Neural cell (in vitro differentiated cells): ENCODE measurements around the gene TPSG1. TPM values are rescaled to one million over a fixed set of nuclear protein-coding genes. Genes with fewer than 3 reads are reported as not detected.

Experiments
- H2AFZ ChIP-seq: fragments of 200-600, 300-800 bp; sonication (generic), shearing (Covaris generic); 2 replicates; pipeline ENCODE4 v1.6.0; 2014; ENCODE audit warnings: low read depth, mild to moderate bottlenecking, antibody characterized with exemption, low read length, moderate library complexity
- H3F3A ChIP-seq: fragments of 200-600 bp; shearing (Covaris generic); 2 replicates; pipeline ENCODE4 v1.6.1; 2016; ENCODE audit warnings: mild to moderate bottlenecking, moderate library complexity, mixed read lengths, antibody characterized with exemption, low read length; ENCODE audit not compliant: insufficient read depth, poor library complexity, severe bottlenecking
- H3K27ac ChIP-seq: fragments of 200-600, 300-800 bp; sonication (generic), shearing (Covaris generic); 2 replicates; pipeline ENCODE4 v1.5.1; 2014; ENCODE audit warnings: mild to moderate bottlenecking, low read length, moderate library complexity
- H3K27me3 ChIP-seq: fragments of 300-800, 200-600 bp; sonication (generic), shearing (Covaris generic); 2 replicates; pipeline ENCODE4 v1.6.0; 2014; ENCODE audit warnings: mild to moderate bottlenecking, low read depth, low read length, moderate library complexity; ENCODE audit not compliant: insufficient read depth
- H3K36me3 ChIP-seq: fragments of 300-800, 200-600 bp; sonication (generic), shearing (Covaris generic); 2 replicates; pipeline ENCODE4 v1.5.1; 2014; ENCODE audit warnings: mild to moderate bottlenecking, antibody characterized with exemption, low read length, moderate library complexity; ENCODE audit not compliant: insufficient read depth
- H3K4me2 ChIP-seq: fragments of 300-800, 200-600 bp; sonication (generic), shearing (Covaris generic); 2 replicates; pipeline ENCODE4 v1.6.0; 2014; ENCODE audit warnings: mild to moderate bottlenecking, low read length
- H3K4me3 ChIP-seq: fragments of 300-800, 200-600 bp; sonication (generic), shearing (Covaris generic); 2 replicates; pipeline ENCODE4 v1.5.1; 2014; ENCODE audit warnings: mild to moderate bottlenecking, low read length, moderate library complexity
- H3K79me2 ChIP-seq: fragments of 200-600 bp; shearing (Covaris generic); replicated peaks from 2 replicates; pipeline ENCODE4 v1.6.0; 2014; ENCODE audit warnings: mild to moderate bottlenecking, low read length, moderate library complexity; ENCODE audit not compliant: insufficient read depth
- H3K9ac ChIP-seq: fragments of 300-800, 200-600 bp; sonication (generic), shearing (Covaris generic); 2 replicates; pipeline ENCODE4 v1.6.1; 2016; ENCODE audit warnings: mild to moderate bottlenecking, low read length, mixed read lengths
- H3K9me2 ChIP-seq: fragments of 200-600 bp; shearing (Covaris generic); 2 replicates; pipeline ENCODE4 v1.6.1; 2016; ENCODE audit warnings: mild to moderate bottlenecking, low read length, mixed read lengths; ENCODE audit not compliant: insufficient read depth
- H3K9me3 ChIP-seq: fragments of 200-600, 300-800 bp; sonication (generic), shearing (Covaris generic); 2 replicates; pipeline ENCODE4 v1.6.1; 2016; ENCODE audit warnings: mild to moderate bottlenecking, mixed run types, low read length, moderate library complexity, mixed read lengths
- H4K20me1 ChIP-seq: fragments of 200-600 bp; shearing (Covaris generic); 2 replicates; pipeline ENCODE4 v1.6.1; 2016; ENCODE audit warnings: mild to moderate bottlenecking, mixed run types; ENCODE audit not compliant: insufficient read depth
- CTCF ChIP-seq: fragments of 450-650 bp; IDR thresholded peaks from 2 replicates; pipeline ENCODE4 v1.5.1; 2014; ENCODE audit warnings: antibody characterized with exemption, mild to moderate bottlenecking, moderate library complexity; ENCODE audit not compliant: poor library complexity, severe bottlenecking
- EP300 ChIP-seq: fragments of 450-650 bp; conservative IDR thresholded peaks from 2 replicates; pipeline ENCODE4 v1.6.1; 2014; ENCODE audit warnings: antibody characterized with exemption, mild to moderate bottlenecking, moderate library complexity; ENCODE audit not compliant: poor library complexity, severe bottlenecking
- EZH2 ChIP-seq: fragments of 200-600, 300-800 bp; shearing (Covaris generic), sonication (generic); IDR thresholded peaks from 2 replicates; pipeline ENCODE4 v1.6.1; 2014; ENCODE audit warnings: antibody characterized with exemption, low read length, borderline replicate concordance, mild to moderate bottlenecking; ENCODE audit not compliant: insufficient read depth, poor library complexity, severe bottlenecking
- MXI1 ChIP-seq: fragments of 450-650 bp; conservative IDR thresholded peaks from 2 replicates; pipeline ENCODE4 v1.6.1; 2014; ENCODE audit warnings: antibody characterized with exemption, mild to moderate bottlenecking; ENCODE audit not compliant: poor library complexity, severe bottlenecking
- POLR2AphosphoS5 ChIP-seq: IDR thresholded peaks from 2 replicates; pipeline ENCODE4 v1.6.1; 2012
- RAD21 ChIP-seq: fragments of 450-650 bp; conservative IDR thresholded peaks from 2 replicates; pipeline ENCODE4 v1.6.1; 2014; ENCODE audit warnings: antibody characterized with exemption, mild to moderate bottlenecking, moderate library complexity
- SMC3 ChIP-seq: fragments of 450-650 bp; conservative IDR thresholded peaks from 2 replicates; pipeline ENCODE4 v1.6.1; 2014; ENCODE audit warnings: antibody characterized with exemption, mild to moderate bottlenecking, moderate library complexity; ENCODE audit not compliant: poor library complexity
- TAF1 ChIP-seq: IDR thresholded peaks from 2 replicates; pipeline ENCODE4 v1.6.1; 2012; ENCODE audit warnings: low read depth
- polyA plus RNA-seq: library from polyadenylated mRNA; depleted of rRNA; stranded (reverse); fragments of >200 nt; gene quantifications from 2 replicates; pipeline ENCODE4 v1.2.3, GENCODE V29; 2014
- TF ChIP-seq, protein P1 (sequence below): IDR thresholded peaks from 2 replicates; pipeline ENCODE4 v1.6.1; 2012; ENCODE audit warnings: borderline replicate concordance

Gene TPSG1
- polyA plus RNA-seq, 1 donor from 2014 or later = not detected

DNA sequence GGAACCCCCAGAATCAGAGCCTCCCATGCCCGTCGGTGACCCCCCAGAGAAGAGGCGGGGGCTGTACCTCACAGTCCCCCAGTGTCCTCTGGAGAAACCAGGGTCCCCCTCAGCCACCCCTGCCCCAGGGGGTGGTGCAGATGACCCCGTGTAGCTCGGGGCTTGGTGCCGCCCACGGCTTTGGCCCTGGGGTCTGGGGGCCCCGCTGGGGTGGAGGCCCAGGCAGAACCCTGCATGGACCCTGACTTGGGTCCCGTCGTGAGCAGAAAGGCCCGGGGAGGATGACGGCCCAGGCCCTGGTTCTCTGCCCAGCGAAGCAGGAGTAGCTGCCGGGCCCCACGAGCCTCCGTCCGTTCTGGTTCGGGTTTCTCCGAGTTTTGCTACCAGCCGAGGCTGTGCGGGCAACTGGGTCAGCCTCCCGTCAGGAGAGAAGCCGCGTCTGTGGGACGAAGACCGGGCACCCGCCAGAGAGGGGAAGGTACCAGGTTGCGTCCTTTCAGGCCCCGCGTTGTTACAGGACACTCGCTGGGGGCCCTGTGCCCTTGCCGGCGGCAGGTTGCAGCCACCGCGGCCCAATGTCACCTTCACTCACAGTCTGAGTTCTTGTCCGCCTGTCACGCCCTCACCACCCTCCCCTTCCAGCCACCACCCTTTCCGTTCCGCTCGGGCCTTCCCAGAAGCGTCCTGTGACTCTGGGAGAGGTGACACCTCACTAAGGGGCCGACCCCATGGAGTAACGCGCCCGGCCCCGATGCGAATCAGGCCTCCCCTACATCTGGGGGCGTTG lies 4.0 kb downstream of the TPSG1 start:
- no peaks in the 10 kb centered on the region for H3K27me3 ChIP-seq
- TF ChIP-seq RAD21 = no peak
- TF ChIP-seq CTCF = no peak
- TF ChIP-seq EZH2 = no peak
- no peak for TF ChIP-seq TAF1
- TF ChIP-seq POLR2AphosphoS5 = no peak
- TF ChIP-seq, protein P1, sequence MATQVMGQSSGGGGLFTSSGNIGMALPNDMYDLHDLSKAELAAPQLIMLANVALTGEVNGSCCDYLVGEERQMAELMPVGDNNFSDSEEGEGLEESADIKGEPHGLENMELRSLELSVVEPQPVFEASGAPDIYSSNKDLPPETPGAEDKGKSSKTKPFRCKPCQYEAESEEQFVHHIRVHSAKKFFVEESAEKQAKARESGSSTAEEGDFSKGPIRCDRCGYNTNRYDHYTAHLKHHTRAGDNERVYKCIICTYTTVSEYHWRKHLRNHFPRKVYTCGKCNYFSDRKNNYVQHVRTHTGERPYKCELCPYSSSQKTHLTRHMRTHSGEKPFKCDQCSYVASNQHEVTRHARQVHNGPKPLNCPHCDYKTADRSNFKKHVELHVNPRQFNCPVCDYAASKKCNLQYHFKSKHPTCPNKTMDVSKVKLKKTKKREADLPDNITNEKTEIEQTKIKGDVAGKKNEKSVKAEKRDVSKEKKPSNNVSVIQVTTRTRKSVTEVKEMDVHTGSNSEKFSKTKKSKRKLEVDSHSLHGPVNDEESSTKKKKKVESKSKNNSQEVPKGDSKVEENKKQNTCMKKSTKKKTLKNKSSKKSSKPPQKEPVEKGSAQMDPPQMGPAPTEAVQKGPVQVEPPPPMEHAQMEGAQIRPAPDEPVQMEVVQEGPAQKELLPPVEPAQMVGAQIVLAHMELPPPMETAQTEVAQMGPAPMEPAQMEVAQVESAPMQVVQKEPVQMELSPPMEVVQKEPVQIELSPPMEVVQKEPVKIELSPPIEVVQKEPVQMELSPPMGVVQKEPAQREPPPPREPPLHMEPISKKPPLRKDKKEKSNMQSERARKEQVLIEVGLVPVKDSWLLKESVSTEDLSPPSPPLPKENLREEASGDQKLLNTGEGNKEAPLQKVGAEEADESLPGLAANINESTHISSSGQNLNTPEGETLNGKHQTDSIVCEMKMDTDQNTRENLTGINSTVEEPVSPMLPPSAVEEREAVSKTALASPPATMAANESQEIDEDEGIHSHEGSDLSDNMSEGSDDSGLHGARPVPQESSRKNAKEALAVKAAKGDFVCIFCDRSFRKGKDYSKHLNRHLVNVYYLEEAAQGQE = no peak
- TF ChIP-seq SMC3 = no peak
- TF ChIP-seq MXI1 = no peak
- no peak for TF ChIP-seq EP300
- no peaks in the 10 kb centered on the region for H3K36me3 ChIP-seq

DNA sequence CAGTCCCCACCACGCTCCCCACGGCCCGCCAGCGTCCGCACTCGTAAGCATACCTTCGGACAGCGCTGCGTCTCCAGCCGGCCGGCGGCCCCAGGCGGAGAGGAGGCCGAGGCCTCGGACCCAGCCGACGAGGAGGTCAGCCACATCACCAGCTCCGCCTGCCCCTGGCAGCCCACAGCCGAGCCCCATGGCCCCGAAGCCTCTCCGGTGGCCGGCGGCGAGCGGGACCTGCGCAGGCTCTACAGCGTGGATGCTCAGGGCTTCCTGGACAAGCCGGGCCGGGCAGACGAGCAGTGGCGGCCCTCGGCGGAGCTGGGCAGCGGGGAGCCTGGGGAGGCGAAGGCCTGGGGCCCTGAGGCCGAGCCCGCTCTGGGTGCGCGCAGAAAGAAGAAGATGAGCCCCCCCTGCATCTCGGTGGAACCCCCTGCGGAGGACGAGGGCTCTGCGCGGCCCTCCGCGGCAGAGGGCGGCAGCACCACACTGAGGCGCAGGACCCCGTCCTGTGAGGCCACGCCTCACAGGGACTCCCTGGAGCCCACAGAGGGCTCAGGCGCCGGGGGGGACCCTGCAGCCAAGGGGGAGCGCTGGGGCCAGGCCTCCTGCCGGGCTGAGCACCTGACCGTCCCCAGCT lies 4.9 kb downstream of the TPSG1 start:
- Histone ChIP-seq H3K27me3 (no peaks in the 10 kb centered on the region), H4K20me1 (no peaks in the 10 kb centered on the region), H3K9me2 (no peaks in the 10 kb centered on the region), H3K27ac (no peak overlapping the region), H2AFZ (no peak overlapping the region), H3K9me3 (no peaks in the 10 kb centered on the region), H3K36me3 (no peaks in the 10 kb centered on the region), H3K4me2 (no peak overlapping the region), H3K4me3 (no peak overlapping the region), H3K9ac (no peak overlapping the region), H3K79me2 (no peaks in the 10 kb centered on the region), H3F3A (no peaks in the 10 kb centered on the region)
- TF ChIP-seq, protein P1 = no peak
- TF ChIP-seq MXI1 (no peak), EZH2 (no peak), TAF1 (no peak), RAD21 (no peak)

More for the DNA sequence above, 4.0 kb downstream of the TPSG1 start:
- Histone ChIP-seq H3F3A (no peaks in the 10 kb centered on the region), H3K9ac (no peak overlapping the region), H3K79me2 (no peaks in the 10 kb centered on the region), H3K27ac (no peak overlapping the region), H3K9me3 (no peaks in the 10 kb centered on the region), H3K4me2 (no peak overlapping the region), H3K9me2 (no peaks in the 10 kb centered on the region), H2AFZ (no peak overlapping the region), H3K4me3 (no peak overlapping the region), H4K20me1 (no peaks in the 10 kb centered on the region)
